GM21423 (cell line): Measurements from ENCODE around the gene RHOF.
"Not testable (repeated sequence)": the region's sequence is repeated elsewhere in the genome, so short reads cannot be mapped to it uniquely, and the experiment has no call there.

ENCODE experiments used
- ATAC-seq: cut with Tn5 transposase; IDR thresholded peaks from one replicate; pipeline ENCODE4 v1.9.1; 2021; ENCODE audit warnings: mild to moderate bottlenecking, moderate library complexity; ENCODE audit not compliant: unreplicated experiment

RHOF gene

DNA sequence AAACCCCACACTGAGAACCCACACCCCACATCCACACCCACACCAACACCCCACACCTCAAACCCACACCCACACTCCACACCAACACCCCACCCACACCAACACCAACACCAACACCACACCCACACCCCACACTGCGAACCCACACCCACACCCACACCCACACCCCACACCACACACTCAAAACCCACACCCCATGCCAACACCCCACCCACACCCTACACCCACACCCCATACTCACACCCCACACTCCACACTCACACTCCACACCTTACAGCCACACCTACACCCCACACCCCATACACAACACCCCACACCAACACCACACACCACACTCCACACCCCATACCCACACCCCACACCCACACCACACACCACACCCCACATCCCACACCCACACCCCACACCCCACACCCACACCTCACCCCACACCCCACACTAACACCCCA lies 43.0 kb downstream of the RHOF start:
- no peak for ATAC-seq

DNA sequence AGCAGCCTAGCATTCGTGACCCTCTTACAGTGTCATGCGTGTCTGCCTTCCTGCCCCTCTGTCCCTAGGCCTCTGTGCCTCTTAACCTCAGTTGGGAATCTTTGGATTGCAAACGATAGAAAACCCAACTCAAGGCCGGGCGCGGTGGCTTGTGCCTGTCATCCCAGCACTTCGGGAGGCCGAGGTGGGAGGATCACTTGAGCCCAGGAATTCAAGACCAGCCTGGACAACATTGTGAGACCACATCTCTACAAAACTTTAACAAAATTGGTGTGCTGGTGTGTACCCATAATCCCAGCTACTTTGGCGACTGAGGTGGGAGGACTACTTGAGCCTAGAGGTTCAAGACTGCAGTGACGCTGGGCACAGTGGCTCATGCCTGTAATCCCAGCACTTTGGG lies 44.2 kb downstream of the RHOF start:
- no peak for ATAC-seq

DNA sequence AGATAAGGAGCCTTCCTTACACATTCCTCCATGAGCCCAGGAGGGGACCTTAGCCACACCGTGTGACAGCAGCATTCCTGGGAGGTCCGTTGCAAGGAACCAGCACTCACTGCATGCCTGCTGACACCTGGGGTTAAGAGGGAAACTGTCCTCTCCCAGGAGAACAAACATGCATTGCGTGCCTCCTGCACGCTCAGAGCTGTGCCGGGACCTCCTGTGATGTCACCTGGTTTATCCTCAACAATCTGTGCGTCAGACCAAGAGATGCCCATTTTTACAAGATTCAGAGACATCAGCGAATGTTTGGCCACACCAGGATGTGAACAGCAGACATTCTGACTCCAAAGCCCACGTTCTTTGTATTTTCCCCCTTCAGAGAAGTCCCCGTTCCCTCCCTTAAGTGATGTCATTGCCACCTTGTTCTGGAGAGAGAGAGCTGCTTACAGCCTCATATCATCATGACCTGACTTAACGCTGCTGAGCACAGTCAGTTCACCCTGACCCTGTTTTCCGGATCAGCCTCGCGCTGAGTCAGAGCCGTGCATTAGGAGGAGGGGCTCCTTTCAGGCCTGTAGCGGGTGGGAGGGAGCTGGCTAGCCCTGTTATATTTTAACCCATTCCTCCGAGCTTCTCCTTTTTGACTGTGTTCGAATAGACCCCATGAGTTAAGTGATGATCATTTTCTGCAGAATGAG lies 44.8 kb downstream of the RHOF start:
- ATAC-seq = no peak

DNA sequence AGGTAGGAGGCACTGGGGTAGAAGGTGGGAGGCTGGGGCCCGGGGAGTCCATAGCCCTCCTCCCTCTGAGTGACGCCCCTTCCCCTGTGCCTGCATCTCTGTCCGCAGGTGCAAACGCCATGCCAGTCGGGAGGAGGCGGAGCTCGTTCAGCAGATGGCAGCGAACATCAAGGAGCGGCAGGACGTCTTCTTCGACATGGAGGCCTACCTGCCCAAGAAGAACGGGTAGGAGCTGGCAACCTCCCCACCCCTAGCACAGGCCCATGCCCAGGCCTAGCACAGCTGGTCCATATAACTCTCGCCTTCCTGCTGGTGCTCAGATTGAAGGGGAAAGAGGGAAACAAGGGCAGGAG lies 45.3 kb downstream of the RHOF start:
- no peak for ATAC-seq

DNA sequence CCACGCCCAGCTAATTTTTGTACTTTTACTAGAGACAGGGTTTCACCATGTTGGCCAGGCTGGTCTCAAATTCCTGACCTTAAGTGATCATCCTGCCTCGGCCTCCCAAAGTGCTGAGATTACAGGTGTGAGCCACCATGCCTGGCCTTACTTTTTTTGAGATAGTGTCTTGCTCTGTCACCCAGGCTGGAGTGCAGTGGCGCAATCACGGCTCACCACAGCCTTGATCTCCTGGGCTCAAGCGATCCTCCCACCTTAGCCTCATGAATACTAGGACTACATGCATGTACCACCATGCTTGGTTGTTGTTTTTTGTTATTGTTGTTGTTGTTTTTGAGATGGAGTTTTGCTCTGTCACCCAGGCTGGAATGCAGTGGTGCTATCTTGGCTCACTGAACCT lies 47.9 kb downstream of the RHOF start:
- ATAC-seq = not testable (repeated sequence)

DNA sequence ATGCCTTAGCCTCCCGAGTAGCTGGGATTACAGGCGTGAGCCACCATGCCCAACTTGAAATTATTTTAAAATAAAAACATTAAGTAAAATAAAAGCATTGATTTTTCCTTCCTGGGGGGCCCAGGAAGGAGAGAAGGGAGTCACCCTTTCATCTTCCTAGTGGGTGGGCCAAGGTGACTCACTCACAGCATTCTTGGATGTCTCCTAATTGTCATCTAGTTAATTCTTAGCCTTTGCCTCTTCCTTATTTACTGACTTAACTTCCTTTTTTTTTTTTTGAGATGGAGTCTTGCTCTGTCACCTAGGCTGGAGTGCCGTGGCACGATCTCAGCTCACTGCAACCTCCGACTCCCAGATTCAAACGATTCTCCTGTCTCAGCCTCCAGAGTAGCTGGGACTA lies 51.7 kb downstream of the RHOF start:
- ATAC-seq = no peak

DNA sequence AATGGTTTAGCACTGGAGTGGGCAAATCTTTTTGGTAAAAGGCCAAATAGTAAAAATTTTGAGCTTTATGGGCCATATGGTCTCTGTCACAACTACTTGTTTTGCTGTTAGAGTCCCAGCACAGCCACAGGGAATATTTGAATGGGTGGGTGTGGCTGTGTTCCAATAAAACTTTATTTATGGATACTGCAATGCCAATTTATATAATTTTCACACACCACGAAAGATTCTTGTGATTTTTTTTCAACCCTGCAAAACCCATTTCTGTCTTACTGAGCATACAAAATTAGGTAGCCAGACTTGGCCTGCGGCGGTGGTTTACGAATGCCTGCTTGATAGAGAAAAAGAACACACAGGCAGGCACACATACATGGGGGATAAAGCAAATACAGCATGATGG lies 52.6 kb downstream of the RHOF start:
- no peak for ATAC-seq

DNA sequence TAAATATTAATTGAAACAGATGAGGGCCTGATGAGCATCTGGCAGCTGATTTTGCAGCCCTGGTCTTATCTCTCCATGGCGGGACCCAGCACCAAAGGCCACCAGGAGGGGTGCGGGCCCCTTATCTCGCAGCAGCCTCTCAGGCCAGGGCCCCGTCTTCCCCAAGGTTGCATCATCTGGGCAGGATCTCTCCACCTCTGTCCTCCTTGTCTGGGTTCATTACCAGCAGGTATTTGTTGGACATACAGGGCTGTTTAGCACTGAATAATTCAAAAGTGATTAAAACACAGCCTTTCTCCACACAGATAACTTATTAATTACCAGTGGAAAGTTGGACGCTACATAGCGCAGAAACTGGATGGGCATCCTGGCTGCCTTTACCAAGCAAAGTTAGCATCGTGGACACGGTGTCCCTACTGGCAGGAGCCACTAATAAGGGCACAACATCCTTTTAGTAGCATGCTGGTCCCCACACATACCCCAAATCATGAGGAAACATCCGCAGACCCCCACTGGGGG lies 55.1 kb downstream of the RHOF start:
- ATAC-seq = no peak

DNA sequence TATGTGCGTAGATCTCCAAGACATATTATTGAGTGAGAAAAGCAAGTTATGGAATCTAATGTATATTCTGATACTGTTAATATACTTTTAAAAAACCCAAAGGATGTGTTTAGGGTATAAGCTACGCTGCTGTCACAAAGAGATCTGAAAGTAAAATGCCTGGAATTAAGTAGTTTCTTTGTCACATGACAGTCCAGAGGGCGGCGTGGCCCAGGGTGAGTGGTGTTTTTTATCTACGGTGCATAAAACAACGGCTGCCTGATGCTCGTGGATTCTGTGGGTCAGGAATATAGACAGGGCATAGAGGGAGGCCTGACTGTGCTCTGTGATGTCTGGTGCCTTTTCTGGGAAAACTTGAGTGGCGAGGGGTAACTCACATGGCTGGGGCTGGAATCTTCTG lies 59.6 kb downstream of the RHOF start:
- ATAC-seq = no peak

DNA sequence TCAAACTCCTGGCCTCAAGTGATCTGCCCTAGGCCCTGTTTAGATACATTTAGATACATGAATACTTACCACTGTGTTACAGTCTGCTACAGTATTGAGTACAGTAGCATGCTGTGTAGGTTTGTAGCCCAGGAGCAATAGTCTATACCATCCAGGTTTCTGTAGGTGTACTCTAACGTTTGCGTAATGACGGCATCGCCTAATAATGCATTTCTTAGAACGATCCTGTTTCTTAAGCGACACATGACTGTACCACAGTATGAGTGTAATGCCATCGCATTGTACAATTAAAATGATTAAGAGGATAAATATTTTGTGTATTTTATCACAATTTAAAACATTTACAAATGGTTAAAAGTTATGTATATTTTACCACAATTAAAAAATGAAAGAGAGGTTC lies 62.0 kb downstream of the RHOF start:
- ATAC-seq = no peak

DNA sequence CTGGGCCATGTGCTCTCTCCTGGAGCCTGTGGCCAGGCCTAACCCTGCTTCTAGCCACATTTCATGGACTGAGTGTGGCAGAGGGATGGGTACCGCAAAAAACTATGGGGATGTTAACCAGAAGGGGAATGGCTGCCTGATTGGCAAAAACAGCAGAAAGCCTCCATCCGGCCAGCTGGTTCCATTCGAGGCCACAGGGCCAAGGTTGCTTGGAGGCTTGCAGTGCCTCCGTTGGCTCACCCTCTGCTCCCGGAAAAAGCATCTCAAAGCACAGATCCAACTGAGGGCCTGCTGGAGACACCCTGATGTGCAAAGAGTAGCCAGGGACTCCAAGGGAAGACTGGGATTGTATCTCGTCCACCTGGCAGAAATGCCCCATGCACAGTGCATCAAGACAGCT lies 64.5 kb downstream of the RHOF start:
- no peak for ATAC-seq
